Measurements from ENCODE around the gene BLMH.
"Not testable (repeated sequence)": the region's sequence is repeated elsewhere in the genome, so short reads cannot be mapped to it uniquely, and the experiment has no call there.

The BLMH gene

GRCh38 chr17:30226878-30227277, 64.9 kb downstream of the BLMH start:
- DNase-seq: no peak

- no peak for DNase-seq
Observed at GRCh38 chr17:30225919-30226553, 65.7 kb downstream of the BLMH start.

DNA sequence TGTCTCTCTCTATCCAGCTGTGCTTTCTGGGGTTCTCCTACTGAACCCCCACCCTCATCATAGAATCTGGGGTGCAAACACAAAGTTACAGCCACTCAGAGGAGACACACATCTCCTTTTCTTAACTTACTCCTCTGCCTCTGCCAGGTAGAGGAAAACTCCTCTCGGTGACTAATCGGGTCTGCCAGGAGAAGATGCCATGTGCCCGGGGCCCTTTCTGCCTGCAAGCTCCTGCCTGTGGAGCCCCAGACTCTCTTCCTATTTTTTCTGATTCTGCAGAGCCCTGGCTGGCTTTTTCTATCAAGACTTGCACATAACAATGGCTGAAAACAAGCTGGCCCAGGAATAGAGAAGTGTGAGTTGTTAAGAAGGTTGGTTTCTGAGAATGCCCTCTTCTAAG, 66.6 kb downstream of the BLMH start:
- DNase-seq: no peak

- DNase-seq: no peak
Observed at GRCh38 chr17:30224419-30224960, 67.3 kb downstream of the BLMH start.

DNA sequence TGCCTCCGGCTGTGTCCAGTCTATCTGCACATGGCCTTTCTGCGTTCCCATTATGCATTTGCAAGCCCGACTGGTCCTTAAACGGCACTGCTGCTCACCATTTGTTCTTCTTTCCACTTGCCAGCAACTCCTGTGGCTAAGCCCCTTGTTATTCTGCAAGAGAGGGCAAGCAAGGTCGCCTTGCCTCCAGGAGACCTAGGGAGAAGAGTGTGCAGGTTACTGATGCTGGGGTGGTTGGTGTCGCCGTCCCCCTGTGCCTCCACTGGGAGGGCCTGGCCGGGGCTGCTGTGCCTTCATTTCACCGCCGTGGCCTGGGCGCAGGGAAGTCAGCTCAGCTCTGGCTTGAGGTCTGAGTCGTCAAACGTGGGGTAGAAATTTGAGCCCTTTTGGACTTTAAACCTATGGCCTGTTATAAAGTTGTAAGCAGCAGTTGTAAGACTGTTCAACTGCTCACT, 69.0 kb downstream of the BLMH start:
- no peak for DNase-seq

- no peak for DNase-seq
Observed at GRCh38 chr17:30222251-30222650, 69.5 kb downstream of the BLMH start.

GRCh38 chr17:30221346-30221745, 70.4 kb downstream of the BLMH start:
- DNase-seq: no peak

- no peak for DNase-seq
Observed at GRCh38 chr17:30220414-30220813, 71.3 kb downstream of the BLMH start.

GRCh38 chr17:30219833-30220232, 71.9 kb downstream of the BLMH start:
- DNase-seq: no peak

DNA sequence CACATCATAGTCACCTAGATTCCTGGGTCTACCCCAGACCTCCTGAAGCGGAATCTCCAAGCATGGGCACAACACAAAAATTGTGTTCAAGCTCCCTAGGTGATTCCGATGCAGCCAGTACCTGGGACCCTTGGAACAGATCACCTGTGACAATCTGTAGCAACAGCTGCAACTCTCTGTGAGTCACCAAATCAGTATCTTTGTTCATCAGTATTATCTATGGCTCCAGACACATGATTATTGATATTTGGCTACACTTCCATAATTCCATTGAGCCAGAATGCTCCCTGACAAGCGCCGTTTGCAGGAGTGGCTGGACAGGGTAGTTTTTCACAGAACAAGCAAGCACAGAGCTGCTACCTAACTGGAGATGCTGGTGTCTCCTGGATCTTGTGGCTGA, 72.4 kb downstream of the BLMH start:
- no peak for DNase-seq

DNA sequence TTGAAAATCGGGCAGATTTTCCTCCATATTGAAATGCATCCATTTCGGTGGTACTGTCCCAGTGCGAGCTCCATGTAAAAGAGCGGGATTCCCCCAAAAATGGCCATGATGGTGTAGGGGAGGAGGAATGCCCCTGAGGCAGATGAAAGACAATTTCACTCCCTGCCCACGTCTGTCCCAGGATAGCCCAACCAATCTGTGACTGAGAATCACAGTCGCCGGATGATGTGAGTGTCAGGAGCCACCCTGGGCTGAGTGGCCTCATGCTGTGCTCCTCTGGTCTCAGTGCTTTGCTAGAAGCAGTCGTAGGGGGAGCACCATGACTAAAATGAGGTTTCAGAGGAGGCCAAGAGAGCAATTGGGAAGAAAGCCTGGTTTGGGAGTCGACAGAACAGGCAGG, 72.9 kb downstream of the BLMH start:
- DNase-seq: no peak

DNA sequence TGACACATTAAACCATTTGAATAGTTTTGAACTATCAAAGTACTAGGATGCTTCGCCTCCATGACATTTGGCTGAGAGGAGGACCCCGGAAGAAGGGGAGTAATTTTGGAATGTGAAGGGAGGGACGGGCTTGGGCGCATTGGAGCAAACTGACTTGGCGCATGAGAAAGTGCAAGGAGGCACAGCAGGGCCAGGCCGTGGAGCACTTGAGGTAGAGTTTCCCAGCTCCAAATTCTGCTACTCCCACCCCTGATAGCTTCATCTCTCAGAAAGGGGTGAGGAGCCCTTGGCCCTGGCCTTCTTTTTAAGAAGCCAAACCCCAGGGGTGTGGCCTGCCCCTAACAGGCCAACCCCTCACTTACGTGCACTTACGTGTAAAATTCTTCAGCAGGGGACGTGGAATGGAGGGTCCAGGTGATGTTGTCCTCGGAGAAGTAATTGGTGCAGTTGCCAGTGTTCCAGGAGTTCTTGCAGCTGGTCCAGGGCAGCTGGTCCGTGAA, 73.9 kb downstream of the BLMH start:
- no peak for DNase-seq

DNA sequence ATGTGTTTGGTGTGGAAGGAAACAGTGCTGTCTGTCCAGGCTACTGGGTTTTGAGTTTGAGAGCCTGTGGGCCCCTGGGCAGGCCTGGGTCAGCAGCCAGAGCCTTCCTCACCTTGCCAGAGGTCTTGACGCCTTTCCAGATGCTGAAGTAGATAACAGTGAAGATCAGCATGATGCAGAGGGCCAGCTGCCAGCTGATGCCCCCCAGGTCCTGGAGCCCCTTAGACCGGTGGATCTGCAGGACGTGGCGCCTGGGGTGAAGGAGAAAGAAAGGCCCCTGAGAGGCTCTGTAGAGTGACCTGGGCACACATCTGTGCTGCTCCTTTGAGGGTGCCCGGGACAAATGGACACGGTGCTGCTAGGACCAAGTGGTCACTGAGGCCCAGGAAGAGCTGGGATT, 74.7 kb downstream of the BLMH start:
- no peak for DNase-seq

- DNase-seq: no peak
Observed at GRCh38 chr17:30212750-30213149, 79.0 kb downstream of the BLMH start.

GRCh38 chr17:30211371-30211770, 80.4 kb downstream of the BLMH start:
- no peak for DNase-seq

DNA sequence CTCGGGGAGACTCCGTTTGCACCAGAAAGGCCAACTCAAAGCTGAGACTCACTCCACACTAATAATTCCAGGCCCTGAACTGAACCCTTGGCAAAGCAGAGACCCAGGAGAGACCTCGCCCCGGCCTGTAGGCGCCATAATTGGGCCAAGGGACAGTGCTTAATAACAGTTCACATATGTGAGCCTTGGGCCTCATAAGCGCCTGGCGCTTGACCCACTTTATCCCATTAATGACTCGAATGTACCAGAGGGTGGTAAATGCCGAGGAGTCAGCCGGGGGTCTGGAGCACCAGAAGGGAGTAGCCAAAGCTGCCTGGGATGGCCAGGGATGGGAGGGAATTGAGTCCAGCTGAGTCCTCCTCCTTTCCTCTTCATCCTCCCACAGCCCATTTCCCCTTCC, 80.8 kb downstream of the BLMH start:
- no peak for DNase-seq

DNA sequence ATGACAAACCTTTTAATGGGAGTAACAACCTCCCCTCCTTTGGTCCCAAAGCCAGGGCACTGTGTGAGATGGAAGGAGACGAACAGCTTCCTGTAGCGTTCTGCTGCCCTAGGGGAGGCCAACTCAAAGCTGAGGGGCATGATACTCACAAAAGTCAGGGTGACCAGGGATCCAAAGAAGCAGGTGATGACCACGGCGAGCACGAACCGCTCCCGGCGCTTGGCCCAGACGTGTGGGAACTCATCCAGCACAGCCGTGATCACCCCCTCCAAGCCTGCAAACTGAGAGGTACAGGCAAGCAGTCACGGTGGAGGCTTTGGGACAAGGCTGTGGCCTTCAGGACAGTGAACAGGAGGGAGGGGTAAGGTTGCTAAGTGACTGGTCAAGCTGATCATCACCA, 81.4 kb downstream of the BLMH start:
- no peak for DNase-seq

- DNase-seq: no peak
Observed at GRCh38 chr17:30209930-30210329, 81.8 kb downstream of the BLMH start.

- DNase-seq: no peak
Observed at GRCh38 chr17:30208214-30208613, 83.5 kb downstream of the BLMH start.

DNA sequence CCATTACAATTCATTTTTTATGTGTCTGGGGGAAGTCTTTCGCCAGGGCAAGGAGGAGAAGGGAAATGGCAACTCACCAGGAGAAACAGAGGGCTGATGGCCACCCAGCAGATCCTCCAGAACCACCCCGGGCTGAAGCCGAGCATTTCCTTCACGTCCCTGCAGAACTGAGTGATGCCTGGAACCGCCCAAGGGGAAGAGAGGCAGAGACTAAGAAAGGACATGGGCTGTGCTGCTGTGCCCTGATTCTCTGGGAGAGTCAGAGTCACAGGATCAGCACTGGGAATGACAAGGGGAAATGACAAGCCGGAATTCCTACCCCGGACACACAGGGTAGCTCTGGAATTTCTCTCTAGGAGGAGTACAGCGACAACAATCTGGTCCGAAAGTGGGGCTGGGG, 84.1 kb downstream of the BLMH start:
- DNase-seq: no peak

DNA sequence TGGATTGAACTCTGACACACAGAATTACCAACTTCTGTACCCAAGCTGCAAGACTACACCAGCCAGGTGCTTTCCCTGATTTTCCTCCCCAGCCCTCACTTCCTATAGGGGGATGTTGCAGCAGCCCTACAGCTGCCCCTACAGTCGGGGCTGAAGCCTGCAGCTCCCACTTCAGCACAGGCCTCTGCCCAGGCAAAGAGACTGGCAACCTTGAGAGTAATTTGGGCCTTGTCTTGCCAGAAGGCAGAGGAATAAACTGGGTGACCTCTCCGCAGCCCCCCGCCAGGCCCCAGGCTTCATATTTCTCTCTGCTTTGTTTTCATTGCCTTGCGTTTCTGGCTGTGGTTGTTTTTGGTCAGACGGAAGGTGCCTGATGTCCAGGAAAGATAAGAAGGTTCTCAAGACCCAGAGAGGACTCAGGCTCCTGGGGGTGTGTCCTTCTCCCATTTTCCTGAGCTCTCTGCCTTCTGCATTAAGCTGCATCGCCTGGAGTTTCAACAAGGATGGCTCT, 88.2 kb downstream of the BLMH start:
- no peak for DNase-seq

GRCh38 chr17:30200656-30201055, 91.1 kb downstream of the BLMH start:
- DNase-seq: not testable (repeated sequence)

GRCh38 chr17:30200106-30200505, 91.6 kb downstream of the BLMH start:
- no peak for DNase-seq

GRCh38 chr17:30199600-30199999, 92.1 kb downstream of the BLMH start:
- no peak for DNase-seq
